ENCODE data around the gene NFASC.

NFASC gene

DNA sequence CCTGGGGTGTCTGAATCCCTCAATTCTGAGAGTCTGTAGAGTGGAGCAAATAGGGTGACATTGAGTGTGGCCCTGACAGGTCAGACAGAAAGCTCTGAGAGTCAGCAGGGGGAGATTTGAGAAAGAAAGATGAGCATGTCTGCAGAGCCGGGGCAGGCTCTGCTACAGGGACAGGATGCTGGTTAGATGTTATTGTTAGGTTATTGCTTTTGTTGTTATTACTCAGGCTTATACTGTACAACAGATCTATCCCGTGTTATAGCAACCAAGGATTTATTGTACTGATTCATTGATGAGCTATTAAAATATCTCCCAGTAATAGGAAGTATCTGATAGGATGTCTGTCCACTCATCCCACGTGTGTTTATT lies 59.5 kb downstream of the NFASC start:
- no peak for DNase-seq

DNA sequence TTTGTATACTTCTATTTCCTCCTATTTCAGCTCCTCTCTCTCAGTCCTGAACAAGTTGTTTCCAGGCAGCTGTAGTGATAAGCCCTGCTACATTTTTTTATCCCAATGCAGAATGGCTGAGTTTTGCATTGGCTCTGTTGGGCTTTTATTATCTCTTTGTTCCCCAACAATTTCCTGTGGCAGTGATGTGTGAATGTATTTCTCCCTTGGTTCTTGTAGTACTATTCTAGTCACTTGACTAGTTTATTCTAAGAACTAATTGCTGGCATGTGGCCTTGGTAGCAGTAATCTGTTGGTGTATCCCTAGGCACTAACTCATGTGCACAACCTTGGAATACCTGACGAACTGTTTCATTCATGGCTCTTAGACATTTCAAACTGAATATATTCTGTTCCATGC lies 60.7 kb downstream of the NFASC start:
- DNase-seq, result no peak

DNA sequence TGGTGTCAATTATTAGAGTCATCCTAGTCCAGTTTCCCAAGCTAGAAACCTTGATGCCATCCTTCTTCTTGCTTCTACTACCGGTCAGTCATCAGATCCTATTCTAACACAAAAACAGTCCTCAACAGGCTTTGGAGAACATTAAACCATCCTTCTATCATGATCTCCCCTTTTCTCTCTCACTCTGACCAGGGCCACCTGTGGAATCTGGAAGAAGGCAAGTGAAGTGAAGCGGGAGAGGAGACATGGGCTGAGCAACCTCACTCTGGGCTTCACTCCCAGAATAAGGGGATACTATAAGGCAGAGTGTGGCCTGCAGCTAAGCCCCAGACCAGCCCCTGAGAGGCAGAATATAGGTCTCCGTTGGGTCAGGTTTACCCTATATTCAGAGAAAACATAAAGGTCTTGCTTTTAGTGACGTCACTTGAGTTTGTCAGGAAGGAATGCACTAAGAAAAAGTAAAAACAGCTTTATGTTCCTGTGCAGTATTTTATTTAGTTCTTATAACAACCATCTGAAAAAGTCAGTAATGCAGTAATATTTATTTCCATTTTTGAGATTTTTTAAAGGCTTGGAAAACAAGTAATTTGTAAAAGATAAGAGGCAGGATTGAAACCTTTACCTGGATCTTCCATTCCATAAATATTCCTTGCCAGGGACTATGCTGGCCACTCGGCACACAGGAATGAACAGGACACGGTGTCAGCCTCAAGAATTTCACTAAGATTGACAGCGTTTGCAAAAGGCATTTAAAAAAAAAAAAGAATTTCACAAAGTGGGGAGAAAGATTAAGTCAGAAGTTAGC lies 61.3 kb downstream of the NFASC start:
- DNase-seq, result no peak

DNA sequence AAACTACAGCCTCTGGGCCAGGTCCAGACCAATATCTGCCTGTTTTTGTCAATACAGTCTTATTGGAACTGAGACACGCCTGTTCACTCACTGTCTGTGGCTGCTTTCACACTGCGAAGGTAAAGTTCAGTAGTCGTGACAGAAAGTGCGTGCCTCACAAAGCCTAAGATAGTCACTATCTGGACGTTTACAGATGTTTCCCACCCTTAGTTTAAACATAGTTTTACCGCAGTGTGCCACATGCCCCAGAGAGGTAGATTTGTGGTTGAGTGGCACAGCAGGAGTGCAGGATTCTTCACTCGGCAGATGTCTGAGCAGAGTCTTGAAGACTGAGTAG lies 61.9 kb downstream of the NFASC start:
- no peak for DNase-seq

DNA sequence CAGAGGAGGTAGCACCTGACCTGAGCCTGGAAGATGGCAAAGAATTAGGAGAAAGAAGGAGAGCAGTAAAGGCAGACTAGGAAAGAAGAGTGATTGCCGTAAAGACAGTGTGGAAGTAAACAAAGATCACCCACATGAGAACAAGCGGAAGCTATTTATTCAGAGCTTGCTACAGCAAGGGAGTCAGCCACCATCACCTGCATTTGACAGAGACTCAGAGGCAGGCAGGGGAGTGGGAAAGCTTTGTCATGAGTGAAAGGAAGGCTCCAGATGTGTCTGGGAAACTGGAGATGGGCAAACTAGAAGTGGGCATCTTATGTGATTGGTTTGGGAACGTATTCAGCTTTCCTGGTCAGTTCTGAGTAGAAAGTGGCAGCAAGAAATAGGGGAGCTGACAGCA lies 64.5 kb downstream of the NFASC start:
- DNase-seq, result no peak

DNA sequence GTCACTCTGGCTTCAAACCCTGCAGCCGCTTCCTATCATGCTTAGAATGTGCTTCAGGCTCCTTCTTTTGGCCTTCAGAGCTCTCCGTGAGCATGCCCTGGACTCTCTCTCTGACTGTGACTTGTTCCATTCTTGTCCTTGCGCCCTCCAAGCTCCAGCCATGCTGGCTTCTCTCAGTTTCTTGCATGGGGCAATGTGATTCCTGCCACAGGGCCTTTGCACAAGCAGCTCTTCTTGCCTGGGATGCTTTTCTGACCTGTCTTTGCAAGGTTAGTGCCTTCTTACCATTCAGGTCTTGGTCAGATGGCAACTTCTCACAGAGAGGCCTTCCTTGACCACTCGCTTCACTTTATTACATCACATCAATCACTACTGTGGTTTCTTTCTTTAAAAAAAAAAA lies 66.1 kb downstream of the NFASC start:
- DNase-seq, result no peak

DNA sequence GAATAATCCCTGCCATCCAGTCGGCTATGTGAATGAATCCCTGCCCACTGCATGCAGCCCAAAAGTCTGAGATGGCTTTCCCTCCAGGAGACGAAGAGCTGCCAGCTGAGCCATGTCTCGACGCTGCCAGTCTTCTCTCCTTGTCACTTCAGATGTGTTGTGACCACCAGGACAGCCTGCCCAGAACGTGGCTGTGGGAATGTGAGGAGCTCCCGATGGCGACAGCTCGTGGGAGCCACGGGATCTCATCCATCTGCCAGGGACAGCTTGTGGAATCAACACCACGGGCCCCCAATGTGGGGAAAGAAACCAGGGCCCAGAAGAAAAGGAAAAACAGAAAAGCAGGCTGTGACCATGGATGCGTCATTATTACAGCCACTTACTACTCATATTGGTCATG lies 67.2 kb downstream of the NFASC start:
- DNase-seq, result no peak

DNA sequence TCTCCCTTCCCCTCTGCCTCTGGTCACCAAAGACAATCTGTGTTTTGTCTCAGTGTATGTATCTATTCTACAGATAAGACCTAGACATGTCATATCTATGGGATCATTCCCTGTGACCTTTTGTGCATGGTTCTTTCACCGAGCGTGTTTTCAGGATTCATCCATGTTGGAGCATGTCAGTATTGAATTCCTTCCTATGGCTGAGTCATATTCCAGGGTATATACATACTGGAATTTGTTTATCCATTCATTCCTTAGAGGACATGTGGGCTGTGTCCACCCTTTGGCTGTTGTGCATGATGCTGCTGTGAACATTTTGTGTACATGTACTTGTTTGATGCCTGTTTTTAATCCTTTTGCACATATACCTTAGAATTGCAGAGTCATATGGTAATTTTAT lies 69.9 kb downstream of the NFASC start:
- no peak for DNase-seq

DNA sequence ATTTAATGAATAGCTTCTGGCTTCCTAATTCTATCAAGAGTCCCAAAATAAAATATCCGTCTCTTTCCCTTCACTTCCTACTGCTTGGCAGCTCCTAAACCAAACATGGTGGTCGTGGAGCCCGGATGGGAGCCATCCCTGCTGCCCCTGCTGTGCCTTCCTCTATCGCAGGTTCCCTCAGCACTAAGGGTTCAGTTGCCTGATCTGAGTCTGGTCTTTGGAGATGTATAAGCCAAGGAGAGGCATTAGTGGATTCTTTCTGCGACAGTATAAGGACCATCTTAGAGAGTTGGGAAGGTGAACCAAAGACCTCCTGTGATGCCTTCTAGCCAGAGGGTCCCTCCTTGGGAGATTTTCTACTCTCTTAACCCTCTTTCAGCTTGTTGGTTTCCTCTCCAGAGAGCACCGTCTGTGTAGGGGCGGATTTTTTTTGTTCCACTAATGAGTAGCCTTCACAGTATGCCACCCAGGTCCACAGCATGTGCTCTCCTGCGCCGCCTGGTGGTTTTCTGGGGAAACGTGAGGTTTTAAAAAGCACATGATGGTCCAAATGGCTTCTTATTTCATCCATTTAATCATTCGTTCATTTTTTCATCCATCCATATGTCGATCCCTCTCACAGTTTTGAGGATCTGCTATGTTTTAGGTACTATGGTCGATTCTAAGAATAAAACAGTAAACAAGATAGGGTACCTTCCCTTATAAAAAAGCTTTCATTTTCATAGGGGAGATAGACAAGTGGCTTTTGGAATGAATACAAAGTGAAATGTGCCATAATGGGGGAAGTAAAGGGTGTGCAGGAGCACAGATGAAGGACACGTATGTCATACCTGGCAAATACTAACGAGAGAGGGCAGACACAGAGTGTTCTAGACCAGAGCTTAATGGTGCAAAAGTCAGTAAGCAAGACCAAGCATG lies 71.0 kb downstream of the NFASC start:
- DNase-seq, result peak; percentile 52

DNA sequence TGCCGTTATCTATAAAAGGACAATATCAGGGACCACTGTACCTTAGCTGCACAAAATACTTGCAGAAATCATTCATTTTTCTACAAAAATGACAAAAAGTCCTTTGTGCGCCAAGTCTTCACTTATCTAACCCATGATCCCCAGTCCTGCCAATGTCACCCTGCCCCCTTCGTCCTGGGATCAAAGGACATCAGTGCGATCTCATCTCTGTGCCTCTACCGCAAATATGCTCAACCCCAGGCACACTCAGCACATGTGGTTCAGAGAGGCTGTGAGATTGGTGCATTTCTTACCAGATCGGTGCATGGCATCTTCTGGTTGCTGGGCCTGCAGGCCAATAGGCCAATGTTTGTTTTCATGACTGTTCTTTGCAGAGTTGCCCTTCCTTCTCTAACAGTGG lies 72.8 kb downstream of the NFASC start:
- no peak for DNase-seq

DNA sequence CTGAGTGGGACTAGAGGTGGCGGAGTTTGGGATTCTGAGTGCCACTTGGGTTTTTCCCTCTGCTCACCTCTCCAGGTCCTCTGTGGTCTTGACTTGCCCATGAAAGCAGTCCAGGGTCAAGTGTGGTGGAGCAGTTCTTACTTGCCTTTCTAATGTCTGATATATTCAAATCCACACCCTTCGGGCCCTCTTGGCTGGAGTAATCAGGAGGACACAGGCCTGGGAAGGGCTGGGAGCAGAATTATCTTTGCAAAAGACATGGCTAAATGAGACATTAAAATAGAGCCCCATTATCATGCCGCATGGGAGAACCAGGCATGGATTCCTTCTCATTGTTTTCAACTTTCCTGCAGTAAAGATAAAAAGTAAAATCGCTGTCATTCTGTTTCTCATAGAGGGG lies 74.0 kb downstream of the NFASC start:
- no peak for DNase-seq

DNA sequence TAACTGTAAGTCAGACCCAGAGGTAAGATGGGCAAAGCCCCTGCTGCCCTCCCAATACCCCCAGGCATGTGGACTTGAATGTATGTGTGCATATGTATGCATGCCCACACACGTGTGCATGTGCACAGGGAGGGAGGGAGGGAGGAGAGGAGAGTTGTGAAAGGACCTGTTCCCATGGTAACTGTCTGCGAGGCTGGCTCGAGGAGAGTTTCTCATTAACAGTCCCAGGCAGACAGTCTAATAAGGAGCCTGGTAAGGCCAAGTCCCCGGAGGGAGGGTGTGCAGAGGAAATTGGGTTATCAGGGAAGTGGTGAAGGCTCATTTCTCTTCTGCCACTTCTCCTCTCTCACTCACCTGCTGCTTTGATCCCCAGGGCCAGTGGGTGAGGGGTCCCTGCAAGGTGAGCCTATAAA lies 74.9 kb downstream of the NFASC start:
- DNase-seq, result no peak

DNA sequence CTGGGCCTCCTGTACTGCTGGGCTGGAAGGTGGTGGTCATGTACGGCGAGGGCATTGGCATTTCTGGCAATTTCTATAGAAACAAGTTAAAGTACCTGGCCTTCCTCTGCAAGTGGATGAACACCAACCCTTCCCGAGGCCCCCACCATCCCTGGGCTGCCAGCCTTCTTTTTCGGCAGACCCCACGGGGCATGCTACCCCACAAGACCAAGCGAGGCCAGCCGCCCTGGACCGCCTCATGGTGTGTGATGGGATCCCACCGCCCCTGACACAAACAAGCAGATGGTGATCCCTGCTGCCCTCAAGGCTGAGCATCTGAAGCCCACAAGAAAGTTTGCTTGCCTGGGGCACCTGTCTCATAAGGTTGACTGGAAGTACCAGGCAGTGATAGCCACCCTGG lies 76.0 kb downstream of the NFASC start:
- no peak for DNase-seq

DNA sequence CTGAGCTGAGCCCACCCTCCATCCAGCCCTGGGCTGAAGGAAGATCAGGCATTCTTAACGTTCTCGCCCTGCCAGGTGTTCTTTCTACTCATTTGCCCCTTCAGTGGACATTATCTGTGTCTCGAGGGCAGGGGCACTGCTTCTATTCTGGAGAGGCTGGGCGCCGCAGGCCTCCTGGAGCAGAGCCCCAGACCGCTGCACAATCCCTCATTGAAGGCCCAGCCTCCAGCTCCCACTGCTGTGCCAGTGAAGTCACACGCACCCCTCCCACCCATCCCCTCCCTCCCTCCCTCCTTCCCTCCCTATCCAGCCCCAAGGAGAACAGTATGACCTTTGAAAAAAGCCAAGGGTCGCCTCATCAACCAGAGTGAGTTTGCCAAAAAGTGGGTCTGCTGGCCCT lies 76.7 kb downstream of the NFASC start:
- DNase-seq, result no peak

DNA sequence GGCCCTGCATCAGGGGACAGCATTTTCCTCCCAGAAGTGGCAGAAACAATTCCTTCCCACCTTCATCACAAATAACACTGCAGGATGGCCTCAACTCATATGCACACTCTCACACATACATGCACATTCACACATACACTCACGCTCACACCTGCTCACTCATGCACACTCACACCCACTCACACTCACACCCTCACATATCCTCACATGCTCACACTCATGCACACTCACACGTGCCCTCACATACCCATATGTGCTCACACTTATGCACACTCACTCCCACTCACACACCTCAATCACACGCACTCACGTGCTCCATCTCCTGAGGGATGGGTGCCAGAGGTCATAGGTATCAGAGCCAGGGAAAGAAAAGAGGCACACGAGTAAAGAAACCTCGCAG lies 77.1 kb downstream of the NFASC start:
- no peak for DNase-seq

DNA sequence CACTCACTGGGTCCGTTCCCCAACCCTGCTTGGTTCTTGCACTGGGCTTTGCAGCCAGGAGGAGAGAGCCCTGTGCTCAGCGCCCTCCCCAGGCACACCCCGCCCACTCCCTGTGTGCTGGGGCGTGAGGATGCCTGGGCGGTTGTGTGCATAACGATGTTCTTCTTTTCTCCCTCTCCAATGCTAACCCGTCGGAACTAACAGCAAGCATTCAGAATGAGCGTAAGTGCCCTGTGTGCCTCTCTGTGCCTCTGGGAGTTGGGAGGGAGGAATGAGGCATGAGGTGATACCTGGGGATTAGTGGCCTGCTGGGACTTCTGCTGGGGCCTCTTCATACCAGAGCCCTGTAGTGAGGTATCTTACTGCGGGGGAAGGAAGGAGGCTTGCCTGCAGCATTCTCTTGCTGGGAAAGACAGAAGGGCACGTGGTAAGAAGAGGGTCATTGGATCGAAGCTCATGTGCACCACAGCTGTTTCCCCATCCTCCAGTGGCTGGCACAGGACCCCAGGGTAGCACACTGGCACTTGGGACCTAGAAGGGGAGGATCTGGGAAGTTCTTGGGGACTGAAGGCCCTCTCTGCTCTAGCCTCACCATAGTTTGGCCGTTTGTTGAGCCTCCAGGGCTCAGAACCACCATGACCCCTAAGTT lies 79.8 kb downstream of the NFASC start:
- no peak for DNase-seq

DNA sequence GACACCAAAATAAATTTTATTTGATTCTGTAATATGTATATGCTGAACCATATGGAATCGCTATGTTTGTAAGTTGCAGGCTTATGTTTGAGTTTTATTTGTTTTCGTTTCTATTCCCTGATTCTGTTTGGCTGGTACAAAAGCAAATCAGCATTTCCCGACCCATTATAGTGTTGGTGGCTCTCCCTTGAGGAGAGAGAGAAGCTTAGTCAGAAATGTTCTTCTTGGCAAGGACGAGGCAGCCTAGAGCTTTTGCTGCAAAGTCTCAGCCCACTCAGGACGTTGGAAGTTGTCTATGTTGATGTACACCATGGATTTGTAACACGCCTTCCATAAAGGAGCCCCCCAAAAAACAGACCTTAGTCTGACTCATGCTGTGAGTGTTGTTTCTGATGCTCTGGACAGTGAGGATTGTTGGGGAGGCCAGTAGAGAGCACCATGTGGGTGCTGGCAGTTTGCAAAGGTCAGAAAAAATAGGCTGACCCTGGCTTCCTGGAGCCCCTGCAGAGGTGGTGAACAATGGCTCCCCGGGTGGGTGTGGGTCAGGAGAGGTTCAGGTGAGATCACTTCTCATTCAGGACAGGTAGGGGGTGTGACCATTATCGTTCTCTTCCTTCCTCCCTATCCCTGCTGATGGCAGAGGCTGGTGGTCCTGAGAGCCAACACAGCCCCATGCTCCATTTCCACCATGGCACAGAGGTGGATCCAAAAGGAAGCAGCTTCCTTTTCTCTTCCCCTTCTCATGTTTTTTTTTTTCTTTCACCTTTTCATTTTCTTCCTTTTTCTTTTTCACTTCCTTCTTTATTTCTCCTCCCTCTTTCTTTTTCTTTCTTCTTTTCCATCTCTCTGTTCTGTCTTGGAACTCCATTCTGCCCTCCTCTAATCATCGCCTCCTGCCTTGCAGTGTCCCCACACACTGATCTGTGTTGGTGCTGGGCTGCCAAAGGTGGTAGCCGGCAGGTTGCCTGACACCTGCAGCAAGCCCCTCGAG lies 88.0 kb downstream of the NFASC start:
- no peak for DNase-seq

DNA sequence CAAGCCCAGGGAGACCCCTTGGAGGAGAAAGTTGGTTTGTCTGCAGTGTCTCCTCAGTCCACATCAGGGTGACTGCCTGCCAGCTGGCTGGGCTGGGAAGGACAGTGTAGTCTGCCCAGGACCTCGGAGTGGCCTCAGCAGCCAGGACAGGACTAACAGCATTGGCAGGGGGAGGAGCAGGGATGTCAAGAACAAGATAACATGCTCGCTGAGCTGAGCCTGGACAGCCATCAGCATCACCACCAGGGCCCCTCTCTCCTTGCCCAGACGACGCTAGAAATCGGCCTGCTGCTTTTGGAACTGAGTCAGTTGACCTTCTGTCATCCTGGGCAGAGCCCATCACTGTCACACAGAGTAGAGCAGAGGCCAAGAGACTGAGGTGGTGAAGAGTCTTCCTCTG lies 88.7 kb downstream of the NFASC start:
- DNase-seq, result no peak

DNA sequence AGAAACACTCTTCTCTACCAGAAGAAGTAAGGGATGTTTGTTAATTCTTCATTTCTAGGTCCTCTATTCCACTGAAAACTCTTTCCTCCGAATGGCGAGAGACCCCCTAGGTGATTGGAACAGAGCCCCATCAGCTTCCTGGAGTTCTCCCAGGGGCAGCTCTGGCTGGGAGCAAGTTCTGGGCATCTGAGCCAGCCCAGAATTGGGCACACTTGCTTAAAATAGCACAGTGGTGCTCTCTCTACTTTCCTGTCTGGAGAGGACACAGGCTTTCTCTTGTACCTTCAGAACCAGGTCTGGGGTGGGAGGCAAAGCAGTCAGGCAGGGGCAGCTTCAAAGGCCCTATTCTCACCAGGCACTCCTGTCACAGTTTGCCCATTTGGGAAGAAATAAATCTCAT lies 89.2 kb downstream of the NFASC start:
- no peak for DNase-seq

DNA sequence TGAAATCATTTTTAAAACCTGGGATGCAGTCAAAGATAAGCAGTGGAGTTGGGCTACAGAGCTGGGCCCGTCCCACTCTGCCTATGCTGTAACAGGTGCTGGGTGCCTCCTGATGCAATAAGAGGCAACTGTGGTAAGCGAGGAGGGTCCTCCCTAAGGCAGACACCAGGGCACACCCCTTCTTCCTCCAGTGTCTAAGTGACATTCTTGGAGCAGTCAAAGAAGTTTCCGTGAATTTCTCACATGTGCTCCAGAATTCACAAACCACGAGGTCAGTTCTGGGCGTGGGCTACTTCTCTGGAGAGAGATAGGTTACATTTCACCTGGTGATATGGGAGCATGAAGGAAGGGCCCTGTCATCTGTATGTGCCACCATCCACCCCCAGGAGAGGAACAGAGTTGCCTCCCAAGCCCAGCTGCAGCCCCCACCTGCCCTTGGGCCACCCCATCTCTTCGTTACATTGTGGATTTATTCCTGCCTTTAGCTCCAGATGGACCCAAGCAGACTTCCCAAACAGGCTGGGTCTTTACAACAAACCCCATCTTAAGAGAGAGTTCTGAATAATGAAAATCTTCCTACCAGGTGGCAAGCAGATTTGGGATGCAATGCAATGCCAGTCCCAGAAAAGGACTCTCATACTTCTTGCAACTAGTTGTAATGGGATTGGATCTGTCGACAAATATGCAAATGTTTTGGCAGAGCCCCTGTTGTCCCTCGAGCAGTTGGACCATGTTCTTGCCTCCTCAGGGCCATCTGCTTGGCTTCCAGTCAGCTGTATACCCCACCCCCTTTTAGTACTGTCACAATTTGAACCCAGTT lies 89.9 kb downstream of the NFASC start:
- no peak for DNase-seq

DNA sequence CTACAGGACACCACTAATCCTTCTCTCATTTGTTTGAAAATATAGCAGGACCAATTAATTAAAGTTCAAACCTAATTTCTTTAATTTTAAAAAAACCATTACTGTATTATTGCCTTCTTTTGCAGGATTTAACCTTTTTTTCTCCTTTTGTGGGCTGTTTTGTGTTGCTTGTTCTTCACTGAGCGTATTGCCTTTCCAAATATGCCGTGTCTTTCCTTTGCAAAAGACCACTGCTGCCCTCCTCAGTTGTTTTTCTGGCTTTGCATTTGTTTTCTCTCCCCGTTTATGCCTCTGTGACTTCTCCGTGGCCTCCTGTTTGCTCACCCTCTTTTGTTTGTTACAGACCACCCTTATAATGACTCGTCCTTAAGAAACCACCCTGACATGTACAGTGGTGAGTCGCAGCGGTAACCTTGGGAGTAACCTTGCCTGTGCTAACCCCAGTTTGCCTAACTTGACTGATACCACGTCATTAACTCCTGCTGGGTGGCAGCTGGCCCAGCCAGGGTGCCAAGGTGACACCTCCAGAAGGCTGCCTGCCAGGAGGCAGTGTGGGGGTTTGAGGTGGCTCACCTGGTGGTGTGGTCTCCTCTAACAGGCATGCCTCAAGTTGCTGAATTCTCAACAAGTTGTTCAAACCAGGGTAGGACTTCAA lies 91.2 kb downstream of the NFASC start:
- no peak for DNase-seq

Data from suppressor macrophage treated with lipopolysaccharide for 4 hours (primary cell).